AG09319 (cell line): ENCODE measurements around the gene MRAP.

ENCODE experiments used
- DNase-seq: peaks from one replicate; pipeline ENCODE4 v3.0.0-alpha.2; 2010; ENCODE audit warnings: low read depth; ENCODE audit errors: extremely low read depth
- CTCF ChIP-seq: IDR thresholded peaks from 2 replicates; pipeline ENCODE4 v1.5.1; 2011; ENCODE audit warnings: low read depth, mild to moderate bottlenecking, inconsistent platforms, low read length, moderate library complexity

MRAP gene

GRCh38 chr21:32322103-32322502, 23.4 kb downstream of the MRAP start:
- TF ChIP-seq CTCF: no peak
- DNase-seq: no peak

- DNase-seq: no peak
- TF ChIP-seq CTCF: no peak
Observed at GRCh38 chr21:32322676-32323075, 24.0 kb downstream of the MRAP start.

- no peak for TF ChIP-seq CTCF
- no peak for DNase-seq
Observed at GRCh38 chr21:32325706-32326105, 27.1 kb downstream of the MRAP start.

GRCh38 chr21:32328595-32328994, 29.9 kb downstream of the MRAP start:
- TF ChIP-seq CTCF: no peak
- DNase-seq: no peak

- DNase-seq: no peak
- TF ChIP-seq CTCF: no peak
Observed at GRCh38 chr21:32329331-32329730, 30.7 kb downstream of the MRAP start.

GRCh38 chr21:32329776-32330175, 31.1 kb downstream of the MRAP start:
- no peak for TF ChIP-seq CTCF
- no peak for DNase-seq

GRCh38 chr21:32330784-32331311, 32.2 kb downstream of the MRAP start:
- no peak for DNase-seq

More at GRCh38 chr21:32330784-32331311, 32.2 kb downstream of the MRAP start:
- TF ChIP-seq CTCF: no peak
